ENCODE measurements around the gene ARAP2. TPM values are rescaled to one million over a fixed set of nuclear protein-coding genes. Genes with fewer than 3 reads are reported as not detected.

The ARAP2 gene
- polyA plus RNA-seq, 1 experiment, result not detected

- no peak overlapping the region for H3K4me3 ChIP-seq (ENCODE audit: low read depth, low read length)
- no peaks in the 10 kb centered on the region for H3K36me3 ChIP-seq (ENCODE audit: control insufficient read depth, insufficient read depth, low read length)
- POLR2A ChIA-PET, result no interaction called here
- DNase-seq (ENCODE audit: low read depth), result no peak
- CTCF ChIA-PET, result no interaction called here
- H3K27me3 ChIP-seq (ENCODE audit: control insufficient read depth, insufficient read depth, low read length), result no peaks in the 10 kb centered on the region
- no peak for TF ChIP-seq CTCF (IDR thresholded peaks at IDR 0.05; ENCODE audit: insufficient read depth, low read depth, low read length)
These were observed 115.6 kb downstream of the ARAP2 start for GRCh38 chr4:36128689-36129088.

DNA sequence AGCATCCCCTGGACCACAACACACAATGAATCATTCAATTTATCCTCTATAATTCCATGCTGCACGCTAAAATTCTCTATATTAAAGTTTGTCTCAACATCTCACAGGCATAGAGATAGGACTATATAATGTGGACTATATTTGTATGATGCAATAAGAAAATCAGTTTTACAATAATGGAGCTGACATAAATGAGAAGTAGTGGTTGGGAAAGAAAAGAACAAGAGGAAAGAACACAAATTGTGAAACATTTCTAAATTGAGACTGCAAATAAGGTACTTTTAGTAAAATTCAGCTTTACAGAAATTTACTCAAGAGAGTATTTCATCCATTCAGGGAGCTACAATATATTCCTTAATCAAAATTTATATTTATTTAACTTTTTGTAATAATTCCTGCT is 120.4 kb downstream of the ARAP2 start:
- ChIA-PET POLR2A (no interaction called here), CTCF (no interaction called here)
- Histone ChIP-seq H3K4me3 (ENCODE audit: low read depth, low read length) (no peak overlapping the region), H3K36me3 (ENCODE audit: control insufficient read depth, insufficient read depth, low read length) (no peaks in the 10 kb centered on the region), H3K27me3 (ENCODE audit: control insufficient read depth, insufficient read depth, low read length) (no peaks in the 10 kb centered on the region)
- TF ChIP-seq CTCF (IDR thresholded peaks at IDR 0.05; ENCODE audit: insufficient read depth, low read depth, low read length), result no peak
- no peak for DNase-seq (ENCODE audit: low read depth)

- no peak overlapping the region for H3K4me3 ChIP-seq (ENCODE audit: low read depth, low read length)
- ChIA-PET POLR2A (no interaction called here), CTCF (no interaction called here)
- no peaks in the 10 kb centered on the region for H3K27me3 ChIP-seq (ENCODE audit: control insufficient read depth, insufficient read depth, low read length)
- no peaks in the 10 kb centered on the region for H3K36me3 ChIP-seq (ENCODE audit: control insufficient read depth, insufficient read depth, low read length)
- no peak for DNase-seq (ENCODE audit: low read depth)
- no peak for TF ChIP-seq CTCF (IDR thresholded peaks at IDR 0.05; ENCODE audit: insufficient read depth, low read depth, low read length)
These were observed 129.0 kb downstream of the ARAP2 start for GRCh38 chr4:36115312-36115711.

DNA sequence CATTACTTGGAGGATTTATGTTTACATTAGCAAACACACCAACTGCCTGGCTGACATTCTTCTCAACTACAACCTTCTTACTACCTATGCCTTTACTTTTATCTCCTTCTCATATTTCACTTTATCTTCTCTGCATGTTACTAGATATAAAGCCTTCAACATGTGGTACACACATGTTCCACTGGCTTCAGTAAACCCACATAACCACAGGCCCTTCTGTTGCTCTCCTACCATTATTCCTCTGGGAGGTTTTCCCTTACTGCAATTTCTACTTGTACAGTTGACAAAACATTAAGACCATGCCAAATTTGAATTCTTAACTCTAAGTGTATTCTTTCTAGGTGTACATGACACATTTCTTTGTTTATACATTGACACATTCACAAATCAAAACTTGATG is 133.1 kb downstream of the ARAP2 start:
- TF ChIP-seq CTCF (IDR thresholded peaks at IDR 0.05; ENCODE audit: insufficient read depth, low read depth, low read length), result no peak
- CTCF ChIA-PET, result no interaction called here
- Histone ChIP-seq H3K27me3 (ENCODE audit: control insufficient read depth, insufficient read depth, low read length) (no peaks in the 10 kb centered on the region), H3K36me3 (ENCODE audit: control insufficient read depth, insufficient read depth, low read length) (no peaks in the 10 kb centered on the region), H3K4me3 (ENCODE audit: low read depth, low read length) (no peak overlapping the region)
- DNase-seq (ENCODE audit: low read depth), result no peak
- POLR2A ChIA-PET, result no interaction called here

- POLR2A ChIA-PET, result no interaction called here
- no peak for DNase-seq (ENCODE audit: low read depth)
- CTCF ChIA-PET, result no interaction called here
- TF ChIP-seq CTCF (IDR thresholded peaks at IDR 0.05; ENCODE audit: insufficient read depth, low read depth, low read length), result no peak
- H3K36me3 ChIP-seq (ENCODE audit: control insufficient read depth, insufficient read depth, low read length), result no peaks in the 10 kb centered on the region
- H3K4me3 ChIP-seq (ENCODE audit: low read depth, low read length), result no peak overlapping the region
- no peaks in the 10 kb centered on the region for H3K27me3 ChIP-seq (ENCODE audit: control insufficient read depth, insufficient read depth, low read length)
These were observed 144.8 kb downstream of the ARAP2 start for GRCh38 chr4:36099509-36099908.

Measured in BJ (cell line).